Upper lobe of left lung (tissue), 4 donors: ENCODE data around the gene MAML2.

ENCODE experiments used
- POLR2A ChIP-seq, 4 donors: fragments of 450-650 bp; IDR thresholded peaks; one replicate each; pipeline ENCODE4 v1.5.1; 2016 to 2017; ENCODE audit warnings: antibody characterized with exemption in 4 of 4, mild to moderate bottlenecking in 2 of 4
- POLR2AphosphoS5 ChIP-seq, 2 donors: sonication (generic); formaldehyde crosslinking; IDR thresholded peaks; one replicate each; pipeline ENCODE4 v1.5.1; 2017; ENCODE audit warnings: antibody characterized with exemption in 2 of 2
- TF ChIP-seq, protein P1 (sequence below), 6 experiments: fragments of 450-650 bp in 4 of 6; fragments of 200-600 bp in 2 of 6; sonication (generic) in 2 of 6; IDR thresholded peaks; one replicate each; pipeline ENCODE4 v1.5.1; 2016 to 2019; ENCODE audit warnings: antibody characterized with exemption in 6 of 6

DNA sequence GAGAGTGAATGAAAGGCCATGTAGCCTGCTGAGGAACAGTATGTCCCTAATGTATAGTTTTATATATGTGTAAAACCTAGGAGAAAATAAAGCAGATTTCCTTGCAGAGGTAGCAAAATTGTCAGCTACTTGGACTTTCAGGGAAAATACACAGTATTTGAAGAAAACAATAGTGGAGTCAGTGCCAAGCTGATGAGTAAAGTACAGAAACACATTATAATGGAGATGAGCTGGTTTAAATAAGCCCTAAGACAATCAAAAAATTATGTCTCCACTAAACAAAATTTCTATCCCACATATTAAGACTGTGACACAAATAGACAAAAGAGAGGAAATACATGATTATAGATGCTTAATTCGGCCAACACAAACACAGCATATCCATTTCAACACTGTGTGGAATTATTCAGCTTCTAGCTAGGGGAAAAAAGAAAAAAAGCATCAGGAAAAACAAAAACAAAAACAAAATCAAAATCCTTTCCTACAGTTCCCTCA, 75.9 kb downstream of the MAML2 start:
- TF ChIP-seq, protein P1, sequence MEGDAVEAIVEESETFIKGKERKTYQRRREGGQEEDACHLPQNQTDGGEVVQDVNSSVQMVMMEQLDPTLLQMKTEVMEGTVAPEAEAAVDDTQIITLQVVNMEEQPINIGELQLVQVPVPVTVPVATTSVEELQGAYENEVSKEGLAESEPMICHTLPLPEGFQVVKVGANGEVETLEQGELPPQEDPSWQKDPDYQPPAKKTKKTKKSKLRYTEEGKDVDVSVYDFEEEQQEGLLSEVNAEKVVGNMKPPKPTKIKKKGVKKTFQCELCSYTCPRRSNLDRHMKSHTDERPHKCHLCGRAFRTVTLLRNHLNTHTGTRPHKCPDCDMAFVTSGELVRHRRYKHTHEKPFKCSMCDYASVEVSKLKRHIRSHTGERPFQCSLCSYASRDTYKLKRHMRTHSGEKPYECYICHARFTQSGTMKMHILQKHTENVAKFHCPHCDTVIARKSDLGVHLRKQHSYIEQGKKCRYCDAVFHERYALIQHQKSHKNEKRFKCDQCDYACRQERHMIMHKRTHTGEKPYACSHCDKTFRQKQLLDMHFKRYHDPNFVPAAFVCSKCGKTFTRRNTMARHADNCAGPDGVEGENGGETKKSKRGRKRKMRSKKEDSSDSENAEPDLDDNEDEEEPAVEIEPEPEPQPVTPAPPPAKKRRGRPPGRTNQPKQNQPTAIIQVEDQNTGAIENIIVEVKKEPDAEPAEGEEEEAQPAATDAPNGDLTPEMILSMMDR (IDR thresholded peaks at IDR 0.05) = no peak
- TF ChIP-seq POLR2A (IDR thresholded peaks at IDR 0.05) (no peak), POLR2AphosphoS5 (IDR thresholded peaks at IDR 0.05) (no peak)
